Measurements from ENCODE around the gene ACRBP. TPM values are rescaled to one million over a fixed set of nuclear protein-coding genes. Genes with fewer than 3 reads are reported as not detected.

The ACRBP gene
- total RNA-seq, 1 experiment from 2014 or later: 0.77 TPM

DNA sequence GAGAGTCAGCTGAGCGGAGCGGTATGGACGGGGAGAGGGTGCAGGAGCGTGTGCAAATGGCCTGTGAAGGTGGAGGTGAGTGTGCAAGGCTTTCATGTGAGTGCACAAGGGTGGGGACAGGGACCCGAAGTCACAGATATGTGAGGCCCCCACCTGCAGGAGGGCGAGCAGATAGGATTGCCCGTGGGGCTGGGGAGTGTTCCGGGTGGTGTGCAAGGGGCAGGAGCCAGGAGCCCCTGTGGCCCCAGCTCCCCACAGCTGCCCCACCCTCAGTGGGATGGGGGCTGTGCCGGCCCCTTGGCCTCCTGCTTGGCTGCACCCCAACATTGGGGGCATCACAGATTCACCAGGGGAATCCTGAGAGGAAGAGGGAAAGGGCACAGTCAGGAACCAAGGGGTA lies 47.5 kb upstream of the ACRBP start:
- intact Hi-C loops (cut with micrococcal nuclease): loop anchor here (5.0 kb wide), 1 partner anchor 77 kb away; no protein-coding TSS in a partner anchor

DNA sequence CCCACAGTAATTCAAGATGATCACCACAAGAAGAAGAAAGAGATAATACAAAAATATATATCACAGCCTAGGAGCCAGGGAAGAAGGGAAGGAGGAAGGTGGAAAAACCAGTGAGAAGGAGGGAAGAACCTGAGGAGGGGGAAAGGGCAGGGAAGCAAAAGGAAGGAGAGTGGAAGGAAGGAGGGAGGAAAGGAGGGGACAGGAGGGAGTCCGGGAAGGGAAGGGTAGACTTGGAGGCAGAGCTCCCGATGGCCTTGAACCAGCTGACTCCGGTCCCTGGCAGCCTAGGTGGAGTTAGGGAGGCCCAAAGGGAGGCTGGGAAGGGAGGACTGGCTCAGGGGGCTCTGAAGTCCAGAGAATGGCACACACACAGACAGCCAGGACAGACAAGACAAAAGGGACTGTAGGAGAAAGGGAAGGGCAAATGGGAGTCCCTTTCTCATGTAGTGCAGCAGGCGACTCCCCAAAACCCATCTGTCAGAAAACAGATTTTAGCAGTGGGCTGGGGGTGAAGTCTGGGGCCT lies 46.7 kb upstream of the ACRBP start:
- H3F3A ChIP-seq (ENCODE audit: low read length, unreplicated experiment): no peaks in the 10 kb centered on the region
- H3K9ac ChIP-seq (ENCODE audit: low read length): no peak overlapping the region
- no peaks in the 10 kb centered on the region for H3K4me1 ChIP-seq (ENCODE audit: insufficient read depth, low read length)
- H3K27me3 ChIP-seq (ENCODE audit: low read length): 0 out of 2 replicates have a peak, but pooled peaks cover 3% of the 10 kb centered on the region
- ChIA-PET POLR2A (ENCODE audit: unreplicated experiment) (no interaction called here), CTCF (no interaction called here)
- no peak overlapping the region for H3K27ac ChIP-seq (ENCODE audit: low read length)
- H3K4me2 ChIP-seq (ENCODE audit: low read length): no peak overlapping the region
- BruUV-seq (replicated peaks): no TSS peak
- H3K79me2 ChIP-seq (ENCODE audit: low read length): peaks cover 14% of the 10 kb centered on the region
- no peaks in the 10 kb centered on the region for H3K36me3 ChIP-seq (ENCODE audit: low read depth, low read length)
- TF ChIP-seq, protein P1, sequence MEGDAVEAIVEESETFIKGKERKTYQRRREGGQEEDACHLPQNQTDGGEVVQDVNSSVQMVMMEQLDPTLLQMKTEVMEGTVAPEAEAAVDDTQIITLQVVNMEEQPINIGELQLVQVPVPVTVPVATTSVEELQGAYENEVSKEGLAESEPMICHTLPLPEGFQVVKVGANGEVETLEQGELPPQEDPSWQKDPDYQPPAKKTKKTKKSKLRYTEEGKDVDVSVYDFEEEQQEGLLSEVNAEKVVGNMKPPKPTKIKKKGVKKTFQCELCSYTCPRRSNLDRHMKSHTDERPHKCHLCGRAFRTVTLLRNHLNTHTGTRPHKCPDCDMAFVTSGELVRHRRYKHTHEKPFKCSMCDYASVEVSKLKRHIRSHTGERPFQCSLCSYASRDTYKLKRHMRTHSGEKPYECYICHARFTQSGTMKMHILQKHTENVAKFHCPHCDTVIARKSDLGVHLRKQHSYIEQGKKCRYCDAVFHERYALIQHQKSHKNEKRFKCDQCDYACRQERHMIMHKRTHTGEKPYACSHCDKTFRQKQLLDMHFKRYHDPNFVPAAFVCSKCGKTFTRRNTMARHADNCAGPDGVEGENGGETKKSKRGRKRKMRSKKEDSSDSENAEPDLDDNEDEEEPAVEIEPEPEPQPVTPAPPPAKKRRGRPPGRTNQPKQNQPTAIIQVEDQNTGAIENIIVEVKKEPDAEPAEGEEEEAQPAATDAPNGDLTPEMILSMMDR (conservative IDR thresholded peaks at IDR 0.05; ENCODE audit: low read depth, low read length): no peak
- TF ChIP-seq EZH2phosphoT487 (IDR thresholded peaks at IDR 0.05; ENCODE audit: borderline replicate concordance, low read length) (no peak), EZH2 (IDR thresholded peaks at IDR 0.05; ENCODE audit: low read length, unreplicated experiment) (no peak)
- H3K9me2 ChIP-seq (replicated peaks; ENCODE audit: low read length): no peaks in the 10 kb centered on the region
- H2AFZ ChIP-seq (ENCODE audit: low read length): no peak overlapping the region
- DNase-seq: no peak
- no peaks in the 10 kb centered on the region for H4K20me1 ChIP-seq (ENCODE audit: low read length)
- intact Hi-C loops (cut with micrococcal nuclease): no loop called here
- no peak for ATAC-seq
- no peaks in the 10 kb centered on the region for H3K9me3 ChIP-seq (ENCODE audit: low read length)
- H3K4me3 ChIP-seq (ENCODE audit: low read length): no peak overlapping the region

More for the DNA sequence above, 47.5 kb upstream of the ACRBP start:
- Histone ChIP-seq H3K9ac (ENCODE audit: low read length) (no peak overlapping the region), H3K27me3 (ENCODE audit: low read length) (peaks cover 10% of the 10 kb centered on the region; the same call in 1 of the 2 replicates), H3K9me2 (replicated peaks; ENCODE audit: low read length) (no peaks in the 10 kb centered on the region), H3K4me2 (ENCODE audit: low read length) (no peak overlapping the region), H4K20me1 (ENCODE audit: low read length) (no peaks in the 10 kb centered on the region), H3K4me3 (ENCODE audit: low read length) (no peak overlapping the region), H2AFZ (ENCODE audit: low read length) (no peak overlapping the region), H3K9me3 (ENCODE audit: low read length) (no peaks in the 10 kb centered on the region), H3K4me1 (ENCODE audit: insufficient read depth, low read length) (no peaks in the 10 kb centered on the region), H3K36me3 (ENCODE audit: low read depth, low read length) (no peaks in the 10 kb centered on the region), H3F3A (ENCODE audit: low read length, unreplicated experiment) (no peaks in the 10 kb centered on the region), H3K27ac (ENCODE audit: low read length) (no peak overlapping the region), H3K79me2 (ENCODE audit: low read length) (peaks cover 9% of the 10 kb centered on the region)
- BruUV-seq (replicated peaks): no TSS peak
- POLR2A ChIA-PET (ENCODE audit: unreplicated experiment): no interaction called here
- DNase-seq (no peak), ATAC-seq (no peak)
- CTCF ChIA-PET: no interaction called here
- TF ChIP-seq EZH2 (IDR thresholded peaks at IDR 0.05; ENCODE audit: low read length, unreplicated experiment) (no peak), EZH2phosphoT487 (IDR thresholded peaks at IDR 0.05; ENCODE audit: borderline replicate concordance, low read length) (no peak)
- TF ChIP-seq, protein P1 (conservative IDR thresholded peaks at IDR 0.05; ENCODE audit: low read depth, low read length): no peak

DNA sequence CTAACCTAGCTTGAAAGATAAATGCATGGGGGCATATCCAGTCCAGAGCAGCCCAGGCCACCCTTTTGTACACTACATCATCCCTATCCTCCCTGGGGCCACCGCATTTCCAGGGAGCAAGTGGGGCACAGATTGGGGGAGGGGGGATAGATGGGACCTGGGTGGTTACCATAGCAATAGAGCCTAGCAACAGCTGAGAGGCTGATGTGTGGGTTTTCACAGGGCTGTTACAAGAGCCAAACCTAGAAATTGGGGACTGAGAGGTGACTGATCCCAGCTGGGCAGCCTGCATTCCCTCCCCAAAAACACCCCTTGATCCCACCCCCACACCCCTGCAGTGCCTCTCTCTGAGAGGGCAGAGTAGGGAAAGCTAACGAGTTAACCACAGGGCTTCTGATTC lies 45.7 kb upstream of the ACRBP start:
- Histone ChIP-seq H2AFZ (ENCODE audit: low read length) (no peak overlapping the region), H3K36me3 (ENCODE audit: low read depth, low read length) (no peaks in the 10 kb centered on the region), H3K9me3 (ENCODE audit: low read length) (no peaks in the 10 kb centered on the region), H3K27me3 (ENCODE audit: low read length) (no peaks in the 10 kb centered on the region), H3F3A (ENCODE audit: low read length, unreplicated experiment) (no peaks in the 10 kb centered on the region), H3K4me1 (ENCODE audit: insufficient read depth, low read length) (0 out of 2 replicates have a peak, but pooled peaks cover under 1% of the 10 kb centered on the region), H3K4me3 (ENCODE audit: low read length) (no peak overlapping the region), H4K20me1 (ENCODE audit: low read length) (no peaks in the 10 kb centered on the region), H3K9ac (ENCODE audit: low read length) (no peak overlapping the region), H3K9me2 (replicated peaks; ENCODE audit: low read length) (no peaks in the 10 kb centered on the region), H3K27ac (ENCODE audit: low read length) (no peak overlapping the region), H3K79me2 (ENCODE audit: low read length) (peaks cover 24% of the 10 kb centered on the region), H3K4me2 (ENCODE audit: low read length) (no peak overlapping the region)
- TF ChIP-seq EZH2 (IDR thresholded peaks at IDR 0.05; ENCODE audit: low read length, unreplicated experiment): no peak
- TF ChIP-seq, protein P1 (conservative IDR thresholded peaks at IDR 0.05; ENCODE audit: low read depth, low read length): no peak
- TF ChIP-seq EZH2phosphoT487 (IDR thresholded peaks at IDR 0.05; ENCODE audit: borderline replicate concordance, low read length): no peak
- intact Hi-C loops (cut with micrococcal nuclease): no loop called here
- ChIA-PET CTCF (no interaction called here), POLR2A (ENCODE audit: unreplicated experiment) (no interaction called here)
- no peak for DNase-seq
- no peak for ATAC-seq
- BruUV-seq (replicated peaks): no TSS peak

Data from PC-3 (cell line).